Lower leg skin (tissue), 3 donors: ENCODE data around the gene AKIRIN1.

Experiments
- CTCF ChIP-seq, 3 donors: fragments of 450-650 bp; IDR thresholded peaks; one replicate each; pipeline ENCODE4 v1.5.1; 2016; ENCODE audit warnings: antibody characterized with exemption in 3 of 3, mild to moderate bottlenecking in 3 of 3, moderate library complexity in 2 of 3
- POLR2A ChIP-seq, 2 donors: fragments of 450-650 bp; IDR thresholded peaks; one replicate each; pipeline ENCODE4 v1.6.1; 2016 to 2017; ENCODE audit warnings: antibody characterized with exemption in 2 of 2, mild to moderate bottlenecking in 1 of 2, moderate library complexity in 1 of 2

- TF ChIP-seq POLR2A (IDR thresholded peaks at IDR 0.05), result no peak
- TF ChIP-seq CTCF (IDR thresholded peaks at IDR 0.05), result no peak
Measured at GRCh38 chr1:39050001-39050400, 58.9 kb downstream of the AKIRIN1 start.
